ENCODE results near the gene ACAN.

ACAN gene

GRCh38 chr15:88872706-88873105, 69.5 kb downstream of the ACAN start:
- Mint-ChIP-seq H3K4me3 (no peak overlapping the region), H3K4me1 (ENCODE audit: low read depth) (no peaks in the 10 kb centered on the region), H3K27ac (no peak overlapping the region), H3K36me3 (peaks cover 12% of the 10 kb centered on the region), H3K27me3 (no peaks in the 10 kb centered on the region), H3K9me3 (ENCODE audit: low read depth) (no peaks in the 10 kb centered on the region)

- H3K4me3 Mint-ChIP-seq: no peak overlapping the region
- H3K9me3 Mint-ChIP-seq (ENCODE audit: low read depth): no peaks in the 10 kb centered on the region
- H3K27ac Mint-ChIP-seq: no peak overlapping the region
These were observed 70.5 kb downstream of the ACAN start for GRCh38 chr15:88873786-88874185.

GRCh38 chr15:88874275-88874674, 71.0 kb downstream of the ACAN start:
- peaks cover 10% of the 10 kb centered on the region for H3K36me3 Mint-ChIP-seq
- H3K9me3 Mint-ChIP-seq (ENCODE audit: low read depth): no peaks in the 10 kb centered on the region
- H3K27ac Mint-ChIP-seq: no peak overlapping the region
- no peaks in the 10 kb centered on the region for H3K4me1 Mint-ChIP-seq (ENCODE audit: low read depth)
- no peak overlapping the region for H3K4me3 Mint-ChIP-seq
- H3K27me3 Mint-ChIP-seq: no peaks in the 10 kb centered on the region

More at GRCh38 chr15:88873786-88874185, 70.5 kb downstream of the ACAN start:
- Mint-ChIP-seq H3K4me1 (ENCODE audit: low read depth) (no peaks in the 10 kb centered on the region), H3K27me3 (no peaks in the 10 kb centered on the region), H3K36me3 (peaks cover 10% of the 10 kb centered on the region)

GRCh38 chr15:88874684-88875083, 71.4 kb downstream of the ACAN start:
- Mint-ChIP-seq H3K4me1 (ENCODE audit: low read depth) (no peaks in the 10 kb centered on the region), H3K4me3 (no peak overlapping the region), H3K36me3 (peaks cover 10% of the 10 kb centered on the region), H3K27me3 (no peaks in the 10 kb centered on the region), H3K9me3 (ENCODE audit: low read depth) (no peaks in the 10 kb centered on the region), H3K27ac (no peak overlapping the region)

- no peaks in the 10 kb centered on the region for H3K4me1 Mint-ChIP-seq (ENCODE audit: low read depth)
- H3K9me3 Mint-ChIP-seq (ENCODE audit: low read depth): no peaks in the 10 kb centered on the region
- H3K27me3 Mint-ChIP-seq: no peaks in the 10 kb centered on the region
- no peak overlapping the region for H3K4me3 Mint-ChIP-seq
- H3K36me3 Mint-ChIP-seq: peaks cover 15% of the 10 kb centered on the region
- no peak overlapping the region for H3K27ac Mint-ChIP-seq
These were observed 73.3 kb downstream of the ACAN start for GRCh38 chr15:88876573-88876972.

- Mint-ChIP-seq H3K4me1 (ENCODE audit: low read depth) (peaks cover 2% of the 10 kb centered on the region), H3K27me3 (no peaks in the 10 kb centered on the region), H3K27ac (no peak overlapping the region), H3K36me3 (peaks cover 15% of the 10 kb centered on the region), H3K9me3 (ENCODE audit: low read depth) (no peaks in the 10 kb centered on the region), H3K4me3 (no peak overlapping the region)
These were observed 74.2 kb downstream of the ACAN start for GRCh38 chr15:88877415-88877814.

GRCh38 chr15:88877906-88878305, 74.7 kb downstream of the ACAN start:
- Mint-ChIP-seq H3K9me3 (ENCODE audit: low read depth) (no peaks in the 10 kb centered on the region), H3K4me1 (ENCODE audit: low read depth) (peaks cover 2% of the 10 kb centered on the region), H3K36me3 (peaks cover 15% of the 10 kb centered on the region), H3K27ac (no peak overlapping the region), H3K4me3 (no peak overlapping the region), H3K27me3 (no peaks in the 10 kb centered on the region)

GRCh38 chr15:88878720-88879184, 75.5 kb downstream of the ACAN start:
- H3K27ac Mint-ChIP-seq: no peak overlapping the region
- no peaks in the 10 kb centered on the region for H3K27me3 Mint-ChIP-seq
- H3K4me3 Mint-ChIP-seq: no peak overlapping the region
- H3K4me1 Mint-ChIP-seq (ENCODE audit: low read depth): peaks cover 2% of the 10 kb centered on the region
- peaks cover 17% of the 10 kb centered on the region for H3K36me3 Mint-ChIP-seq
- H3K9me3 Mint-ChIP-seq (ENCODE audit: low read depth): no peaks in the 10 kb centered on the region

- Mint-ChIP-seq H3K4me3 (no peak overlapping the region), H3K36me3 (peaks cover 18% of the 10 kb centered on the region), H3K27me3 (no peaks in the 10 kb centered on the region), H3K9me3 (ENCODE audit: low read depth) (no peaks in the 10 kb centered on the region), H3K4me1 (ENCODE audit: low read depth) (peaks cover 5% of the 10 kb centered on the region), H3K27ac (no peak overlapping the region)
These were observed 77.9 kb downstream of the ACAN start for GRCh38 chr15:88880944-88881740.

GRCh38 chr15:88881775-88882174, 78.5 kb downstream of the ACAN start:
- Mint-ChIP-seq H3K27ac (no peak overlapping the region), H3K4me1 (ENCODE audit: low read depth) (peaks cover 5% of the 10 kb centered on the region), H3K27me3 (no peaks in the 10 kb centered on the region), H3K36me3 (peaks cover 13% of the 10 kb centered on the region), H3K4me3 (no peak overlapping the region), H3K9me3 (ENCODE audit: low read depth) (no peaks in the 10 kb centered on the region)

- H3K27ac Mint-ChIP-seq: no peak overlapping the region
- H3K36me3 Mint-ChIP-seq: peaks cover 13% of the 10 kb centered on the region
- H3K4me3 Mint-ChIP-seq: no peak overlapping the region
- no peaks in the 10 kb centered on the region for H3K27me3 Mint-ChIP-seq
- H3K9me3 Mint-ChIP-seq (ENCODE audit: low read depth): no peaks in the 10 kb centered on the region
- peaks cover 5% of the 10 kb centered on the region for H3K4me1 Mint-ChIP-seq (ENCODE audit: low read depth)
These were observed 79.5 kb downstream of the ACAN start for GRCh38 chr15:88882785-88883184.

- Mint-ChIP-seq H3K27me3 (no peaks in the 10 kb centered on the region), H3K36me3 (peaks cover 9% of the 10 kb centered on the region), H3K4me1 (ENCODE audit: low read depth) (peaks cover 15% of the 10 kb centered on the region), H3K27ac (no peak overlapping the region), H3K9me3 (ENCODE audit: low read depth) (no peaks in the 10 kb centered on the region), H3K4me3 (no peak overlapping the region)
These were observed 83.9 kb downstream of the ACAN start for GRCh38 chr15:88887068-88887580.

- Mint-ChIP-seq H3K27me3 (no peaks in the 10 kb centered on the region), H3K4me3 (no peak overlapping the region), H3K4me1 (ENCODE audit: low read depth) (peaks cover 17% of the 10 kb centered on the region), H3K27ac (no peak overlapping the region), H3K36me3 (peaks cover 7% of the 10 kb centered on the region), H3K9me3 (ENCODE audit: low read depth) (no peaks in the 10 kb centered on the region)
These were observed 85.5 kb downstream of the ACAN start for GRCh38 chr15:88888719-88889118.

- H3K4me3 Mint-ChIP-seq: no peak overlapping the region
- H3K36me3 Mint-ChIP-seq: peaks cover 3% of the 10 kb centered on the region
- no peaks in the 10 kb centered on the region for H3K27me3 Mint-ChIP-seq
- no peak overlapping the region for H3K27ac Mint-ChIP-seq
- peaks cover 22% of the 10 kb centered on the region for H3K4me1 Mint-ChIP-seq (ENCODE audit: low read depth)
- no peaks in the 10 kb centered on the region for H3K9me3 Mint-ChIP-seq (ENCODE audit: low read depth)
These were observed 87.3 kb downstream of the ACAN start for GRCh38 chr15:88890495-88890894.

- peaks cover 3% of the 10 kb centered on the region for H3K36me3 Mint-ChIP-seq
- H3K27ac Mint-ChIP-seq: peak overlapping the region; percentile 28
- H3K4me3 Mint-ChIP-seq: no peak overlapping the region
- peaks cover 30% of the 10 kb centered on the region for H3K4me1 Mint-ChIP-seq (ENCODE audit: low read depth)
- H3K9me3 Mint-ChIP-seq (ENCODE audit: low read depth): no peaks in the 10 kb centered on the region
- no peaks in the 10 kb centered on the region for H3K27me3 Mint-ChIP-seq
These were observed 88.5 kb downstream of the ACAN start for GRCh38 chr15:88891540-88892254.

Measured in activated naive CD8-positive, alpha-beta T cell (primary cell).